ENCODE results near the gene PKDCC.
A peak's percentile ranks its signal among the peaks of the same experiment; 100 is the strongest.

PKDCC gene

DNA sequence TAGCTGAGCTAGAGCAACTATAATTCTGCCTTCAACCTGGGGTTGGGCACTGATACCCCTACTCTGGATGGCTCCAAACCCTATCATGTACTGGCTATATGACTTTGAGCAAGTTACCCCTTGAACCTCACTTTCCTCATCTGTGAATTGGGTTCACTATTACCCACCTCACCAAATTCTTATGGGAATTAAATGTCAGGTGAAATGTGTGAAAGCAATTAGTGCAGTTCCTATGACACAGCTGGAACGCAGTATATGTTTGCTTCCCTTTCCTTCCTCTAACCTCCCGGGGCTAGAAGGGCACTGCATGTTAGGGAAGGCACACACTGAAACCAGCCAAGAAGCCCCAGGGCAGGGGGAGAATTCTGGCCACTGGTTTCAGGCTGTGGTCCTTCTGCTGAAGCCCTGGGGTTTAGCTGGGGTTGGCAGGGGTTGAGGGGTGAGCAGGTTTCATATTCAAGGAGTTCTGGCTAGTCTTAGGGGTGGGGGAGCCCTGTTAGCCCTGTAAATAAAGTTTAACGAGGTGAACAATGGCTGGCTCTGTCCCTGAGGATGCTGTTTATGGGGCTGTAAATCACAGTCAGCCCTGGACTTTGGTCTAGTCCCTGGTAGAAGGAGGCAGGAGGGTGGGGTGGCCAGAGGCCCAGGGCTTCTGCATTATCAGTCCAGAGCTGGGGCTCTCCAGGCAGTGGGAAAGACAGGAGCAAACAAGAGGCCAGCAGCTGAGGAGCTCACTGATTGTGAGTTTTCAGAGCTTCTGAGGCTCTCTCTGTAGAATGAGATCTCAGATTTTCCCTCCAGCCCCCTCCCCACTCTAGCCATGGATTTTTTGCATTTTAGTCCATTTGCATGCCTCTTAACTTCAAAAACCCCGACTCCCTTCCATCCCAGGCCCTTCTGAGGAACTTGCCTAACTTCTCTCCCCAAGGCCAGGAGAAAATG lies 8.0 kb downstream of the PKDCC start:
- Histone ChIP-seq H2AFZ (ENCODE audit: low read length) (no peak overlapping the region), H3K36me3 (replicated peaks in 1 of 2; ENCODE audit: control insufficient read depth in 2 of 2, insufficient read depth in 2 of 2, low read length in 2 of 2) (peaks cover 63 to 66% of the 10 kb centered on the region in 2 donors), H3K4me2 (ENCODE audit: insufficient read depth, low read length, poor library complexity, severe bottlenecking) (no peak overlapping the region), H3K18ac (ENCODE audit: low read length) (no peak overlapping the region), H3K4me3 (ENCODE audit: low read length in 2 of 2) (no peak overlapping the region), H2AK5ac (ENCODE audit: low read depth, low read length) (no peak overlapping the region), H2BK5ac (ENCODE audit: low read length) (no peak overlapping the region), H3K9me3 (replicated peaks in 1 of 2; ENCODE audit: control insufficient read depth in 2 of 2, insufficient read depth in 1 of 2, low read depth in 1 of 2, low read length in 2 of 2) (no peaks in the 10 kb centered on the region), H3K23ac (ENCODE audit: low read depth, low read length, poor library complexity) (no peak overlapping the region), H3K79me1 (ENCODE audit: low read depth, low read length) (peaks cover 11% of the 10 kb centered on the region), H3K27ac (replicated peaks; ENCODE audit: low read length) (no peak overlapping the region), H3K9ac (ENCODE audit: low read depth, low read length, poor library complexity) (no peak overlapping the region), H3K14ac (ENCODE audit: low read length) (no peak overlapping the region), H3K4me1 (ENCODE audit: control insufficient read depth in 2 of 2, insufficient read depth in 1 of 2, low read depth in 1 of 2, low read length in 2 of 2) (peaks cover 33 to 67% of the 10 kb centered on the region in 2 donors), H2BK120ac (ENCODE audit: low read depth, low read length) (no peak overlapping the region), H2BK12ac (ENCODE audit: low read length) (no peak overlapping the region), H4K8ac (ENCODE audit: low read depth, low read length) (no peak overlapping the region), H3K4ac (ENCODE audit: low read length) (no peak overlapping the region), H2BK15ac (ENCODE audit: low read length) (no peak overlapping the region), H4K91ac (ENCODE audit: low read depth, low read length, poor library complexity) (no peak overlapping the region), H3K27me3 (ENCODE audit: control insufficient read depth in 3 of 3, insufficient read depth in 3 of 3, low read depth in 1 of 3, low read length in 3 of 3) (no peaks in the 10 kb centered on the region)
- DNase-seq (ENCODE audit: low spot score) = no peak
- WGBS, 2 donors (ENCODE audit: extremely low coverage in 2 of 2, insufficient read length in 2 of 2, insufficient replicate concordance in 1 of 2) = no CpG with 5 or more reads among the region's 4 CpGs

DNA sequence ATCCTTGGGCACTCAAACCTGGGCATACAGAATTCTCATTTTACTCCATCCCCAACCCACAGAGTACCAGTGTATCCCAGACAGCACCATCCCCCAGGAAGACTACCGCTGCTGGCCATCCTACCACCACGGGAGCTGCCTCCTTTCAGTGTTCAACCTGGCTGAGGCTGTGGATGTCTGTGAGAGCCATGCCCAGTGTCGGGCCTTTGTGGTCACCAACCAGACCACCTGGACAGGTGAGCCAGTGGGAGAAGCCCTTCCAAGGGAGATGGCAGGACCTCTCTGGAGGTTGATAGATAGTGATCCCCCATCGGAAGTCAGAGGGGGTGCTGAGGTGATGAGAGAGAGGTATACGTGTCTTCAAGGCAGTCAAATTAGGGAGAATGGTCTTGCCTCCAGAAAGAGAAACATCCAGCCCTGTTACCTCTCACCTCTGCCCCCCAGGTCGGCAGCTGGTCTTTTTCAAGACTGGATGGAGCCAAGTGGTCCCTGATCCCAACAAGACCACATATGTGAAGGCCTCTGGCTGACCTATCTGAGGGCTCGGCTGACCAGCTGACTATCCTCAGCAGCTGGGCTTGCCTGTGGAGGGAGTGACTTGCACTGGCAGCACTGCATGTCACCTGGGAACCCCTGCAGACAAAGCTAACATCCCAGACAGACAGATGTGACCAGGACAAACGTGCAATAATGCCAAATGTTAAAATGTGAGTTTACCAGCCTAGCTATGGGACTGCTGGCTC lies 9.5 kb downstream of the PKDCC start:
- Histone ChIP-seq H3K27ac (replicated peaks; ENCODE audit: low read length) (no peak overlapping the region), H3K4me1 (ENCODE audit: control insufficient read depth in 2 of 2, insufficient read depth in 1 of 2, low read depth in 1 of 2, low read length in 2 of 2) (peaks cover 19 to 62% of the 10 kb centered on the region in 2 donors)

DNA sequence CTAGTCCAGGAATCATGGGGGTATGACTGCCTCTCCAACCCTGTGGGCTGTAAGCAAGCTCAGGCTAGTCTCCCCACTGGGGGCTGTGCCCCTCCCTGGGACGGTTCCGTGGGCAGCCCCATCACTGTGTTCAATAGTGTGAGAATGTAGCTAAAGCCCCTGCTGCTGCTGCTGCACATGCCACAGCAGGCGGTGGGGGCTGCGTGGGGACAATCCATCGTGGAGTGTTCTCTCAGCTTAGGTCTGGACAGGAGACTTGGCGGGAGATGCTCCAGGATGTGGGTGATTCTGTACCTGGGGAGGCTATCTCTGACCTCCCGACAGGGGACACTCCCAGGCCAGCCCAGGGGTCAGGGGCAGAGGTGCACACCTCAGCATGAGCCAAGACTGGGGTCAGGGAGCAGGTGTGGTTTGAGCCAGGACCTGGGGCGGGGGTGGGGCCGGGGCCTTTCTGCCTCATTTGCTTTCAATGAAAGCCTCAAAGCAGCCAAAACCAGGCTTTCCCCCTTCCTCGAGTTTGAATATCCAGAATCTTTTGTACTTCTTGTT lies 10.2 kb downstream of the PKDCC start:
- no CpG with 5 or more reads among the region's 10 CpGs for WGBS, 2 donors (ENCODE audit: extremely low coverage in 2 of 2, insufficient read length in 2 of 2, insufficient replicate concordance in 1 of 2)
- Histone ChIP-seq H3K27ac (replicated peaks; ENCODE audit: low read length) (no peak overlapping the region), H2BK15ac (ENCODE audit: low read length) (no peak overlapping the region), H2AK5ac (ENCODE audit: low read depth, low read length) (no peak overlapping the region), H3K9ac (ENCODE audit: low read depth, low read length, poor library complexity) (no peak overlapping the region), H3K9me3 (replicated peaks in 1 of 2; ENCODE audit: control insufficient read depth in 2 of 2, insufficient read depth in 1 of 2, low read depth in 1 of 2, low read length in 2 of 2) (no peaks in the 10 kb centered on the region), H3K14ac (ENCODE audit: low read length) (no peak overlapping the region), H3K36me3 (replicated peaks in 1 of 2; ENCODE audit: control insufficient read depth in 2 of 2, insufficient read depth in 2 of 2, low read length in 2 of 2) (peaks cover 56 to 66% of the 10 kb centered on the region in 2 donors), H2AFZ (ENCODE audit: low read length) (no peak overlapping the region), H3K4me2 (ENCODE audit: insufficient read depth, low read length, poor library complexity, severe bottlenecking) (no peak overlapping the region), H4K91ac (ENCODE audit: low read depth, low read length, poor library complexity) (no peak overlapping the region), H3K79me1 (ENCODE audit: low read depth, low read length) (peaks cover 11% of the 10 kb centered on the region), H4K8ac (ENCODE audit: low read depth, low read length) (no peak overlapping the region), H2BK5ac (ENCODE audit: low read length) (no peak overlapping the region), H3K4ac (ENCODE audit: low read length) (no peak overlapping the region), H2BK12ac (ENCODE audit: low read length) (no peak overlapping the region), H2BK120ac (ENCODE audit: low read depth, low read length) (no peak overlapping the region), H3K18ac (ENCODE audit: low read length) (peak overlapping the region; percentile 11), H3K23ac (ENCODE audit: low read depth, low read length, poor library complexity) (no peak overlapping the region), H3K27me3 (ENCODE audit: control insufficient read depth in 3 of 3, insufficient read depth in 3 of 3, low read depth in 1 of 3, low read length in 3 of 3) (no peaks in the 10 kb centered on the region), H3K4me3 (ENCODE audit: low read length in 2 of 2) (no peak overlapping the region), H3K4me1 (ENCODE audit: control insufficient read depth in 2 of 2, insufficient read depth in 1 of 2, low read depth in 1 of 2, low read length in 2 of 2) (peaks cover 13 to 58% of the 10 kb centered on the region in 2 donors)
- no peak for DNase-seq (ENCODE audit: low spot score)

More for the DNA sequence above, 9.5 kb downstream of the PKDCC start:
- Histone ChIP-seq H4K8ac (ENCODE audit: low read depth, low read length) (no peak overlapping the region), H2BK12ac (ENCODE audit: low read length) (no peak overlapping the region), H3K79me1 (ENCODE audit: low read depth, low read length) (peaks cover 11% of the 10 kb centered on the region), H3K4me3 (ENCODE audit: low read length in 2 of 2) (no peak overlapping the region), H2BK5ac (ENCODE audit: low read length) (no peak overlapping the region), H4K91ac (ENCODE audit: low read depth, low read length, poor library complexity) (no peak overlapping the region), H2AFZ (ENCODE audit: low read length) (no peak overlapping the region), H3K18ac (ENCODE audit: low read length) (peak overlapping the region; percentile 6), H3K9me3 (replicated peaks in 1 of 2; ENCODE audit: control insufficient read depth in 2 of 2, insufficient read depth in 1 of 2, low read depth in 1 of 2, low read length in 2 of 2) (no peaks in the 10 kb centered on the region), H3K14ac (ENCODE audit: low read length) (no peak overlapping the region), H3K9ac (ENCODE audit: low read depth, low read length, poor library complexity) (no peak overlapping the region), H2BK15ac (ENCODE audit: low read length) (no peak overlapping the region), H3K4ac (ENCODE audit: low read length) (no peak overlapping the region), H3K4me2 (ENCODE audit: insufficient read depth, low read length, poor library complexity, severe bottlenecking) (no peak overlapping the region), H2AK5ac (ENCODE audit: low read depth, low read length) (no peak overlapping the region), H2BK120ac (ENCODE audit: low read depth, low read length) (no peak overlapping the region), H3K36me3 (replicated peaks in 1 of 2; ENCODE audit: control insufficient read depth in 2 of 2, insufficient read depth in 2 of 2, low read length in 2 of 2) (peaks cover 56 to 66% of the 10 kb centered on the region in 2 donors), H3K23ac (ENCODE audit: low read depth, low read length, poor library complexity) (no peak overlapping the region), H3K27me3 (ENCODE audit: control insufficient read depth in 3 of 3, insufficient read depth in 3 of 3, low read depth in 1 of 3, low read length in 3 of 3) (no peaks in the 10 kb centered on the region)
- no CpG with 5 or more reads among the region's 8 CpGs for WGBS, 2 donors (ENCODE audit: extremely low coverage in 2 of 2, insufficient read length in 2 of 2, insufficient replicate concordance in 1 of 2)
- DNase-seq (ENCODE audit: low spot score) = no peak

All from neuronal stem cell (in vitro differentiated cells).